Measurements from ENCODE around the gene COX4I2.

COX4I2 gene

DNA sequence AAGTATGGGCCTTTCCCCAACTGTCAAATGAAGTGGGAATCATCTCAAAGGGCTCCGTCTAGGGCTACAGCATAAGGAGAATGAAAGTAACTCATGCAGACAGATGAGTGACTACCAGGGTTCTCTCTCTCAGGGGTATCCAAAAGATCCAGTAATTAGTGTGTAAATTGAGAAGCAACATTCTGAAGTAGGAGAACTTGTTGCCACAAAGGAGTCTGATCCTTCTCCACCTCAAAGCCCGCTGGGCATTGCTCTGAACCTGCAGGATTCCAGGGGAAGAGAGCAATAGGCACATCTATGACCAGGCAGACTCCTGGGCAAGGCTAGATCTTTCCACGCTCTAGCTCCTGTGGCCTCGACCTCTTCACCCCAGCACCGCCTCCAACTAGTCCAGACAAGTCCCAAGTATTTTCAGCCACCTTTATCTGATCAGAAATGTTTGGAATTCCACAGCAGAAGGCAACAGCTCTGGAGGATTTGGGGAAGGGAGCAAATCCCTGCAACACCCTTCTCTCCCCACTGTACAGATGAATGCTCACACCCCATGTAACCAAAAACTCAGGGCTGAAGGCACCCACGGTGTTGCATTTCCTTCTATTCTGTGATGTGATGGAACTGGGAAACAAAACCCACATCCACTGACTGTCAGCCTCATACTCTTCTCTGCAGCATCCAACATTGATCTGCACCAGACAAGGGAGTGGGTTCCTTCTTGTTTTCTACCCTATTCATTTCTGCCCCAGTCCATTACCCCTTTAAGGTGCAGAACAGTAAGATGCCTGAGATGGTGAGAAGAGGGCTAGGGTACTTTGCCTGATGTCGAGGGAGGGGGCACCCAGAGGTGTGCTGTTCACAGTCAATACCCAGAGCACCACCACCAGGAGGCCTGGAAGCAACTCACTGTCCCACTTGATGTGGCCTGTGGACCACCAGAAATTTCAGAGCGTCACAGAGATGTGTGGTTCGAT is 41.0 kb downstream of the COX4I2 start:
- DNase-seq: no peak

DNA sequence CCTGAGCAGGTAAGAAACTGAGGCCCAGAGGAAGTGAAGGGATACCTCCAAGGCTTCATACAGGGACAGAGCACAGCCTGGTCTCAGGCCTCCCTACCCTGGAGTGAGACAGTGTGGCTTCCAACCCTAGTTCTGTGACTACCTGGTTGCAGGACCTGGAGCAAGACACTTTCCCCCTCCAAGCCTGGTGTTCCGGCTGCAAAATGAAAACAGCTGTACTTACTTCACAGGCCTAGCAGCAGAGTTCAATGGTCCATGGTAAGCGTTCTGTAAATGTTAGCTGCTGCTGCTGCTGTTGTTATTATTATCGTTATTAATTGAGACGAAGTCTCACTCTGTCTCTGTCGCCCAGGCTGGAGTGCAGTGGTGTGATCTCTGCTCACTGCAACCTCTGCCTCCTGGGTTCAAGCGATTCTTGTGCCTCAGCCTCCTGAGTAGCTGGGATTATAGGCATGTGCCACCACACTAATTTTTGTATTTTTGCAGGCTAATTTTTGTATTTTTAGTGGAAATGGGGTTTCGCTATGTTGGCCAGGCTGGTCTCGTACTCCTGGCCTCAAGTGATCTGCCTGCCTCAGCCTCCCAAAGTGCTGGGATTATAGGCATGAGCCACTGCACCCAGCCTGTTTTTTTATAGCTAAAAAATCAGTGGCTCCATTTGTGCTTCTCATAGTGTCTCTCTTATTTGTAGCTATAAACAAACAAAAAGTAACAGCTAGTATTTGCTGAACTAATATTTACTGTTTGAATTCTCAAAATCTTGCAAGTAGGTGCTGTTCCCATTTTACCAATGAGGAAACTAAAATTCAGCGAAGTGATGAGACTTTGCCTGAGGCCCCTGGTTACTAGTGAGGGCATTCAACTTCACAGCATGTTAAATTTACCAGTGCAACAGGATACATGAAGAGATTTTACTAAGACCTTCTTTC is 41.9 kb downstream of the COX4I2 start:
- DNase-seq: no peak

DNA sequence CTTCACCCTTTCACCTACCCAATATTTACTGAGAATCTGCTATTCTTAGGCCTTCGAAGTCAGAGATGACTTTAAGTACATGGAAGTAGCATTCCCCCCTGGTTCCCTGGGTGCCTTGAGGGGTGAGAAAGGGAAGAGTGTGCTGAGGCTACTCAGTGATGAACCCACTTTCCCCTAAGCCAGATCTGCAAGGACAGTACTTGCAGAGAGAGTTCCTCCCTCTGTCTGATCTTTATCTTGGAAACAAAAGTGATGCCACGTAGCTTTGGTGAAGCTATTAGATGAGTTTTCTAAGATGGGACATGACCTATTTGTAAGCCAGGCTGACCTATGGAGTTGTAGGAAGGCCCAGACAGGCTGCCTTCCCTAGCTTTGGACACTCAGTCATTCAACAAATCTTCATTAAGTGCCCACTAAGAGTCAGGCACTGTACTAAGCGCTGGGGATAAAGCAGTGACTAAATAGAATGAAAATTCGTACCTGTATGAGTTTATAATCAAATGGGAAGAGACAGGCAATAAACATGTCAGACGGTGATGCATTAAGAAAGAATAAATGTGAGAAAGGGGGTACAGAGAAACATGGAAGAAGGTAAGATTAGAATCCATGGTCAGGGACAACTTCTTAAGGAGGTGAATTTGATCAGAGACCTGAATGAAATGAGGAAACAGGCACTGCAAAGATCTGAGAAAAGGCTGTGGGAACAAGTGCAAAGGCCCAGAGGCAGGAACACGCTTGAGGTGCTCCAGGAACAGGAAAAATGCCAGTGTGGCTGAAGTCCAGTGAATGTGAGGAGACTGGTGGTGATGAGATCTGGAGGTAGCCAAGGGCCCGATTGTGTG is 42.8 kb downstream of the COX4I2 start:
- no peak for DNase-seq

DNA sequence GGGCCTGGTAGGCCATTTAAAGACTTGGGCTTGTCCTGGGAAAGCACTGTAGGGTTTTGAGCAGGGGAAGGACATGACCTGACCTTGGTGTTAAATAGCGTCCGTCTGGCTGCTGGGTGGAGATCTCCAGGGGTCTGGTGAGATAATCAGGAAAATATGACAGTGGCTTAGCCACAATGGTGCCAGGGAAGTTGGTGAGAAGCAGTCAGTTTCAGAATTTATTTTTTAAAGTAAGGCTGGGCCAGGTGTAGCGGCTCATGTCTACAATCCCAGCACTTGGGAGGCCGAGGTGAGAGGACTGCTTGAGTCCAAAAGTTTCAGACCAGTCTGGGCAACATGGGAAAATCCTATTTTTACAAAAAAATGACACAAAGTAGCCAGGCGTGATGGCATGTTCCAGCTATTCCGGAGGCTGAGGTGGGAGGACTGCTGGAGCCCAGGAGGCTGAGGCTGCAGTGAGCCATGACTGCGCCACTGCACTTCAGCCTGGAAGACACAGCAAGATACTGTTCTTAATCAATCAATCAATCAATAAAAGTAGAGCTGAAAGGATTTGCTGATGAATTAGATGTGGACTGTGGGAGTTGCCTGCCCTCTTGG is 43.5 kb downstream of the COX4I2 start:
- no peak for DNase-seq

DNA sequence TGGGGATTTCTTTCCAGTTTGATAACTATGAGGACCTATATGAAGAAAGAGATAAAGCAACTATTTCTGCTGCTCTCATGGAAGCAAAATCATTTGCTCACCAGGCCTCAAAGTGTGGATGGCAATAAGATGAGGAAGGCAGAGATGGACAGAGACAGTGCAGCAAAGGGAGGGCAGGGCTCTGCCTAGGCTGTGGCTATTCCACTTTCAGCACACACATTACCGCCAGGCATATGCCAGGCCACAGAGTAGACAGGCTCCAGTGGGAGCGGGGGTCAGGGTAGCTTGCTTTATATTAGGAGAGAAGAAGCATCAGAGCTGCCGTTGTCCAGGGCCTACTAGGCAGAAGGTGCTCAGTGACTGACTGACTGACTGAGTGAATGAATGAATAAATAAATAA is 44.1 kb downstream of the COX4I2 start:
- no peak for DNase-seq

DNA sequence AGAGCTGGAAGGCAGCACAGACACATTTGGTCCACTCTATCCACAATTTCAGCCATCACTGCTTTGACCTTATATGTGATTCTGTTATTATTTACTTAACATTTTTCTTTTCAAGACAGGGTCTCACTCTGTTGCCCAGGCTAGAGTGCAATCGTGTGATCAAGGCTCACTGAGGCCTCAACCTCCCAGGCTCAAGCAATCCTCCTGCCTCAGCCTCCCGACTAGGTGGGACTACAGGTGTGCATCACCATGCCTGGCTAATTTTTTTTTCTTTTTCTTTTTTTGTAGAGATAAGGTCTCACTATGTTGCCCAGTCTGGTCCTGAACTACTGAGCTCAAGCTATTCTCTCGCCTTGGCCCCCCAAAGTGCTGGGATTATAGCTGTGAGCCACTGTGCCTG is 44.6 kb downstream of the COX4I2 start:
- no peak for DNase-seq

DNA sequence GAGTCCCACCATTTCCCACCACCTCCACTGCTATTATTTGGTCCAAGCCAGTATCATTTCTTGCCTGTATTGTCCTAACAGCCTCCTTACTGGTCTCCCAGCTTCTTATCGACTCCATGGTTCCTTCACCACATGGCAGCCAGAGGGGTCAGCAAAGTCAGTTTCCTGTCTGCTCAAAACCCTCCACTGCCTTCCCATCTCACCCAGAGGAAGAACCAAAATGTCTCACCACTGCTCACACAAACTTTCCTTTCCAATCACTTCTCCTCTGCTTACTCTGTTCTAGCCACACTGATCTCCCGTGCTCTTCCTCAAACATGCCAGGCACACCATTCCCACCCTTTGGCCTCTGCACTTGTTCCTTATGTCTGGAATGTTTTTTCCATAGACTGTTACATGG is 45.2 kb downstream of the COX4I2 start:
- no peak for DNase-seq

DNA sequence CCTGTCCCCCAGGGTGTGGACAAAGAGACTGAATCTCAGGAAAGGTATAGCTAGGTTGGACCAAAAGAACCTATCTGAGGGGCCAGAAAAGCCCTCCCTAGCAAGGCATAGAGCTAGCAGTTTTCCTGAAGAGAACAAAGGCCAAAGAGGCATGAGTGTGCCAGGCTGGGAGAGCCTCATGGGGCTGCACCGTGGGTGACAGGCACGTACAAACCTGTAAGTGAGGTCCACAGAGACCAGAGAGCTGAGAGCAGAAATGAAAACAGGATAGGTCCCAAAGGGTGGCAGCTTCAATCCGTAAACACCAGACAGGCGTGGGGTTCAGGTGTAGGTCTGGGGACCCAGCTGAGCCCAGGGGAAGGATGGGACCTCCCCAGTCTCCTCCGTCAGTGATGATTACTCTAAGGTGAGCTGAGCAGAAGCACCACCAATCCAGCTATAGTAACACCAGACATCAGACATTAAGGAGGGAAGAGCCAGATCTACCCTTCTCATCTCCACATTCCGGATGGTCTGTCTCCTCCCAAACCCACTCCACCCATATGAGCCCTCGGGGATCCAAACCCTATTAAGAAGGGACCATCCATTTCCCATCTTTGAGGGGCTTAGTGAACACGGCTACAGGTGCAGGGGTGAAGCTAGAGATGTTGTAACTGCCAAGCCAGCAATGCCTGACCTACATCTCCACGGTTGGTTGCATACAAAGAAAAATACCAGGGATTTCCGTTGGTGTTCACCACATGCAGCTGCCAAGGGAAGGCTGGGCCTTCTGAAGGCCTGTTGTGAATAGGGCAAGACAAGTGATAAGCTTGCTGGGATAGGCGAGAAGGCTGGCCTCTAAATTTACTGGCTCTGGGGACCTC is 46.7 kb downstream of the COX4I2 start:
- no peak for DNase-seq

DNA sequence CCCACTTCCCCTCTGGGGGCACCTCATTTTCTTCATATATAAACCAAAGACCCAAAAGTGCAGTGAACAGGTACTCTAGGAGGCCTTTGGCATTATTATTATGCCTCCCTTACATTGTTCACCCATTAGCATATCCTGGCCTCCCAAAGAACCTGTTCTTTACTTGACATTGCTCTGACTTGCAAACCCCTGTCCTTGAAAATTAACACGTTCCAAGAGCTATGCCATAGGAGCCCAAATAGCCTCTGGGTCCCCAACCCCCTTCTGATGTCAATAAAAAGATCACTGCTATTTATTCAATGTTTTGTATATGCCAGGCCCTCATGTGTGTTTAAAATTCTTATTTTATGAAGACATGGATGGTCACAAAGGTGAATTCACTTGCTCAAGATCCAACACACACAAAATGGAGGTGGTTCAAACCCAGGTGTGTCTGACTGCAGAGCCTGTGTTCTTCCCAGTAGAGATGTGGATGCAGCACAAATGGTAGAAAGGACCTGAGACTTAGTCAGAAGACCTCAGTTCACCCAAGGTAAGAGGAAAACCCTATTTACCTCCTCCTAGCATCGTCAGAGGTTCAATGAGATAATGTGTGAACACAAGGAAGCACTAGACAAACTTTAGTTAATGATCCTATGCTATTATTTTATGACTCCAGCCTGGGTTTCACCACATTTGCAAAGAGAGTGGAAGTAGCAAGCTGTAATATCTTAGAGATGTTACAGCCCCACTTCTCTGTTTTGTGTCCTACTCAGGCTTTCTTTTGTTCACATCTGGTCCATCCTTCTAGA is 48.3 kb downstream of the COX4I2 start:
- no peak for DNase-seq

DNA sequence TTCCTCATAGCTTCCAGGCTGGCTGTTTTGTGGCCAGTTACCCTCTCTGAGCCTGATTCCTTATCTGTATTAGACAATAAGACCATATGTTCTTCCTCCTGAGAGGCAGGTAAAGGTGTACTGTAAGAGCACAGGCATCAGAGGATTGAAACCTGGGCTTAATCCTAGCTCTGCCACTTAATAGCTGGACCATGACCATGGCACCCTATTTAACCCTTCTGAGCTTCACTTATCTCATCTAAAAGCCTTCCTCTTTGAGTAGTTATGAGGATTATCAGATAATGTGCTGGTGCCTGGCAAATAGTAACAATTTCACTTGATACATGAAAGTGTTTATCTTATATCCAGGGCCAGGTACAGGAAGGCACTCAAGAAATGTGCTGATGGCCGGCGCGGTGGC is 50.1 kb downstream of the COX4I2 start:
- DNase-seq: no peak

DNA sequence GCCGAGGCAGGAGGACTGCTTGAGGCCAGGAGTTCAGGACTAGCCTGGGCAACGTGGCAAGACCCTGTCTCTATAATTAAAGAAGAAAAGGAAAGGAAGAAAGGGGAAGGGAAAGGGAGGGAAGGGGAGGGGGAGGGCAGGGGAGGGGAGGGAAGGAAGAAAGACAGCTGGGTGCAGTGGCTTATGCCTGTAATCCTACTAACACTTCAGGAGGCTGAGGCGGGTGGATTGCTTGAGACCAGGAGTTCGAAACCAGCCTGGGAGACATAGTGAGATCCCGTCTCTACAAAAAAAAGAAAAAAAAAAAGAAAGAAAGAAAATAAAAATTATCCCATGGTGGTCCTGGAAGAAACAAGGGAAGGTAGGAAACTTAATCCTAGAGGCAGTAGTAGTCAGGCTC is 51.4 kb downstream of the COX4I2 start:
- no peak for DNase-seq

DNA sequence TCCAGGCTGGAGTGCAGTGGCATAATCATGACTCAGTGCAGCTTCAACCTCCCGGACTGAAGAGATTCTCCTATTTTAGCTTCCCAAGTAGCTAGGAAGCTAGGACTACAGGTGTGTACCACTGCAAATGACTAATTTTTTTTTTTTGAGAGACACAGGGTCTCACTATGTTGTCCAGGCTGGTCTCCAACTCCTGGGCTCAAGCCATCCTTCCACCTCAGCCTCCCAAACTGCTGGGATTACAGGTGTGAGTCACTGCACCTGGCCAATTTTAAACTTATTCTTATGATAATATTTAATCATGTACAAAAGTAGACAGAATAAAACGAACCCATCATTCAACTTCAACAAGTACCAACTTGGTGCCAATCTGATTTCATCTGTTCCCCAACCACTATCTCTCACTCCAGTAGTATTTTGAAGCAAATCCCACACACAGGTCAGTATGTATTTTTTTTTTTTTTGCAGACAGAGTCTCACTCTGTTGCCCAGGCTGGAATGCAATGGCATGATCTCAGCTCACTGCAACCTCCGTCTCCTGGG is 52.5 kb downstream of the COX4I2 start:
- no peak for DNase-seq

DNA sequence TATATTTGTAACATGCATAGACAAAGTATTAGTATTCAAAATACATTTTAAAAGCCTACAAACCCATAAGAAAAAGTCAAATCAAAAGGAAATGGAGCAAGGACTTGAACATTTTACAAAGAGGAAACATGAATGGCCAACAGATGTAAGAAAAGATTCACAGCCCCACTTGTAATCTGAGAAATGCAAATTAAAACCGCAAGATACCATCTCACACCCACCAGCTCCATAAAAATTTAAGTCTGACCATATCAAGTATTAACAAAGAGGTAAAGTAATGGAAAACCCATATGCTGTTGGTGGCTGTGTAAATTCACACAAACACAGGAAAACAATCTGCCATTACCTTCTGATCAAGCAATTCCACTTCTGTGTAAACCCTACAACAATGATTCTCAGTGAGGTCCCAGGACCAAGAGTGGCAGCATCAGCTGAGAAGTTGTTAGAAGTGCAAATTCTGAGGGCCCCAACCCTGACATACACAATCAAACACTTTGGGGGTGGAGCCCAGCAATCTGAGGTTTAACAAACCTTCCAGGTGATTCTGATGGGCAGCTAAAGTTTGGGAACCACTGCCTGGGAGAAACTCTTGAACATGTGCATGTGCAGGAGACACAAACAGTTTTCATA is 54.0 kb downstream of the COX4I2 start:
- DNase-seq: no peak

DNA sequence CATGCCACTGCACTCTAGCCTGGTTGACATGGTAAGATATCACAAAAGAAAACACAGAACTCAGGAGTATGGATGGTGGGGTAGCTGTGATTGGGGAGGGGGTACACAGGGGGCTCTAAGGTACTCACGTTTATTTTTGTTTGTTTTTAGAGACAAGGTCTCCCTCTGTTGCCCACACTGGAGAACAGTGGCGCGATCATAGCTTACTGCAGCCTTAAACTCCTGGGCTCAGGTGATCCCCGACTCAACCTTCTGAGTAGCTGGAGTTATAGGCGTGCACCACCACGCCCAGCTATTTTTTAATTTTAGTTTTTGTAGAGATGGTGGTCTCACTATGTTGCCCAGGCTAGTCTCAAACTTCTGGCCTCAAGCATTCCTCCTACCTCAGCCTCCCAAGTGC is 55.7 kb downstream of the COX4I2 start:
- DNase-seq: no peak

DNA sequence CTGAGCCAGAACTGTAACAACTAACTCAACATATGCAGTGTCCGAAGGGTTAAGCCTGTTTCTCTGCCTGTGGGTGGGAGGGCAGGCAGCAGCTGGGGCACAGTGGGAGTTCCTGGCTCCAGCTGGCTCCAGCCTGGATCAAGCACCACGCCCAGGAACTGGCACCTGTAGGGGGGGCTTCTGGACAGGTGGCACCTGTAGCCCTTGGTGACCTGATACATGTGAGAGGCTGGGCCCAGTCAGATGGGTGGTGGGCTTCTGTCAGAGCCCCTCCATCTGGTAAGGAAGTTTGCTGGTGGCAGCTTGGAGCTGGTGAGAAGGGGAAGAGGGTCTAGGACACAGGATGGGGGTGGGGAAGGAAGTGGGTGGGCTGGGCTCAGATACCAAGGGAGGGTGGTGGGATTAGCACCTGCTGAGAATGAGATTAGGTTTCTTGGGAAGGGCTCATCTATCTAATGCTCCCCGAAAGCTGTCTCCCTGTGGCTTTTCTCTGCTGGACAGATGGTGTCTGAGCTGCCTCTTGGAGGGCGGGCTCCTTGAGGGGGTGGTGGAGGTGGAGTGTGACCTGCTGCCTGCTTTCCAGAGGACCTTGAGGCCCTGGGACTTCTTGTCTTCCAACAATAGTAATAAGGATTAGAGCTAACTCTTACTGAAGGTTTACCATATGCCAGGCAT is 56.4 kb downstream of the COX4I2 start:
- no peak for DNase-seq

Measured in stimulated activated naive CD4-positive, alpha-beta T cell treated with Interleukin-2 at 50 U/mL for 16 hours (primary cell).